GM18511 (cell line): ENCODE results near the gene MYH8.

ENCODE experiments used
- ATAC-seq: cut with Tn5 transposase; IDR thresholded peaks from one replicate; pipeline ENCODE4 v1.9.1; 2021; ENCODE audit warnings: mild to moderate bottlenecking, moderate library complexity; ENCODE audit not compliant: unreplicated experiment

Gene MYH8

DNA sequence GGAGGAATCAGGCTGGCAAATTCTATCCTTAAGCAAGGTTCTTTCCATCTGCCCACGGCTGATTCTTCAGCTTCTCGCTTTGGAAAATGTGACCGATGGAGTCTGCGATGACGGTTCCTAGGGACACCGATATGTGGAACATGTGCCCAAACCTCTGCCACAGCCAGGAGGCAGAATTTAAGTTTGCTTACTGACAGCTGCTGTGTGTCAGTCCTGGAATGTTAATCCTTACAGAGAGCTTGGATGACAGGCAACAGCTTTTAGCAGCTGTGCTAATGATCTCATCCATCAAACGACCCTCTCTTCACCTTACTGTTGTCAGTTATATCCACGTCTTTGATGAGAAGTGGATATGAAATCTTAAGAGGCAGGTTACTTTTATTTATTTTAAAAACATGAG lies 37.6 kb downstream of the MYH8 start:
- no peak for ATAC-seq

DNA sequence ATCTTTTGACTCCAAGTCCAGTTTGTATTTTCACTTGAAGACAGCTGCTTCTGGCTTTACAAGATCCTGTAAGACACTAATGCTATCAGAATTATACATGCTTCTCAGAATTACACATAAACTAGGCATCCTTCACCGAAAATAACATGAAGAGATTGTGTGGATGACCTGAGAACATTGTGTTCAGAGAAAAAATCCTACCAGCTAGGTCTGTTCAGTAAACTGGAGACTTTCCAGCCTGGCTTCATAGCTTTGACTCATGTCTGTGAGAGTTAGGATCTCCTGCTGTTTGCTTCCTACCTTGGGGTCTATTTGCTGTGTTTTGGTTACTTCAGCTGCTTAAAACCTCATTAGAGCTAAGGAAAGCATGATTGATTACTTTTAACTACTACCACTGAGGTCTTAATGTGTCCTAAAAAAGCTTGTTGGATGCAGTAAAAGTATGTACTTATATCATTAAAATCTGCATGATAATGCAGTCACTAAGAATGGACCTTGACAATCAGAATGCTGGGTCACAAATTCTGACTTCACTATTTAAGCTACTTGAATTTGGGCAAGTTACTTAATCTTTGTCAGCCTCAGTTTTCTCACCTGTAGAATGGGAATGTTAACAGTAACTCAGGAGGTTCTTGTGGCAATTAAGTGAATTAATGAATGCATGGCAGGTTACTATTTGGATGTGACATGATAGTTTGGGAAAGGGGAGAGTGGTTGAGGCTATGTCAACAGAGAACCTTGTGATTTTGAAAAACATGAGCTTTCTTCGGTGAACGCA lies 40.9 kb downstream of the MYH8 start:
- ATAC-seq, result no peak

GRCh38 chr17:10372906-10373305 lies 48.8 kb downstream of the MYH8 start, which contains the start of gene MYH13:
Gene MYH13, minus strand, starts transcription at chr17:10373006. Its CDS starts 8,476 bp downstream, at chr17:10364530.
- ATAC-seq, result no peak

- no peak for ATAC-seq
These were observed 51.6 kb downstream of the MYH8 start for GRCh38 chr17:10370016-10370608.

- ATAC-seq, result no peak
These were observed 52.5 kb downstream of the MYH8 start for GRCh38 chr17:10369239-10369638.

- no peak for ATAC-seq
These were observed 53.2 kb downstream of the MYH8 start for GRCh38 chr17:10368561-10368960.

DNA sequence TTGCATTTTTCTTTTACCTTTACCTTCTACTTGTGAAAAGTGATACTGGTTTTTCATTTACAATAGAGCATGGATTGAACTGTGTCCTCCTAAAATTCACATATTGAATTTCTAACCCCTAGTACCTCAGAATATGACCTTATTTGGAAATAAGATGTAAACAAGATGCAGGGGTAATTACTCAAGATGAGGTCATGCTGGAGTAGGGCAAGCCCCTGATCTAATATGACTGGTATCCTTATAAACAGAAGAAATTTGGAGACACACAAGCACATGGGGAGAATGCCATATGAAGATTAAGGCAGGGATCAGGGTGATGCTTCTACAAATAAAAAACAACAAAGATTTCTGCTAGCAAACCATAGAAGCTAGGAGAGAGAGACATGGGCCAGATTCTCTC lies 61.2 kb downstream of the MYH8 start:
- ATAC-seq, result no peak

- ATAC-seq, result no peak
These were observed 64.0 kb downstream of the MYH8 start for GRCh38 chr17:10357768-10358167.

- no peak for ATAC-seq
These were observed 67.1 kb downstream of the MYH8 start for GRCh38 chr17:10354651-10355050.

DNA sequence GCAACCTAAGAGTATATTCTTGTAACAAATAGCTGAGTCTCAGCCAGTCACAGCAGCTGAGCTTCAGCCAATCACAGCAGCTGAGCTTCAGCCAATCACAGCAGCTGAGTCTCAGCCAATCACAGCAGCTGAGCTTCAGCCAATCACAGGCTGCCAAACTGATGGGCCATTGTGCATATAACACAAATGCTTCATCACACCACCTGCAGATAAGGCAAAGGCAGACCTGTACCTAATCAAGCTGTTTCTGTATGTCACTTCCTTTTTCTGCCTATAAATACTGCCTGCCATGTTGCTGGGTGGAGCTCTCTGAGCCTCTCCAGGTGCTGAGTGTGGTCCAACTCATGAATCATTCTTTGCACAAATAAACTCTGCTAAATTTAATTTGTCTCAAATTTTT lies 68.9 kb downstream of the MYH8 start:
- ATAC-seq, result no peak

GRCh38 chr17:10349403-10349802 lies 72.3 kb downstream of the MYH8 start:
- no peak for ATAC-seq

GRCh38 chr17:10344816-10345215 lies 76.9 kb downstream of the MYH8 start:
- ATAC-seq, result no peak
